Spleen (tissue), 11 donors: ENCODE results near the gene NPBWR2. TPM values are rescaled to one million over a fixed set of nuclear protein-coding genes. Genes with fewer than 3 reads are reported as not detected.

ENCODE experiments used
- DNase-seq: peaks from one replicate; pipeline ENCODE4 v3.0.0-alpha.2; 2020
- H3K27ac ChIP-seq, 8 donors: fragments of 200-600 bp; sonication (generic) in 7 of 8; 1 replicate in 4 of 8; 2 replicates in 4 of 8; pipeline versions ENCODE4 v1.5.0 to v1.8.0; 2016 to 2021; ENCODE audit warnings: inconsistent platforms in 4 of 8, mild to moderate bottlenecking in 4 of 8, moderate library complexity in 1 of 8
- H3K27me3 ChIP-seq, 7 donors: fragments of 200-600 bp; sonication (generic) in 6 of 7; replicated peaks in 1 of 7; 1 replicate in 4 of 7; 2 replicates in 3 of 7; pipeline versions ENCODE4 v1.5.0 to v1.8.0; 2016 to 2021; ENCODE audit warnings: inconsistent platforms in 3 of 7, mild to moderate bottlenecking in 1 of 7
- H3K36me3 ChIP-seq, 6 donors: fragments of 200-600 bp; sonication (generic) in 5 of 6; 1 replicate in 4 of 6; 2 replicates in 2 of 6; pipeline versions ENCODE4 v1.5.0 to v1.8.0; 2016 to 2021; ENCODE audit warnings: inconsistent platforms in 2 of 6
- H3K4me1 ChIP-seq, 6 donors: fragments of 200-600 bp; sonication (generic) in 5 of 6; 1 replicate in 3 of 6; 2 replicates in 3 of 6; pipeline versions ENCODE4 v1.5.0 to v1.8.0; 2016 to 2021; ENCODE audit warnings: inconsistent platforms in 3 of 6
- H3K4me3 ChIP-seq, 8 donors: fragments of 200-600 bp; sonication (generic) in 7 of 8; 1 replicate in 4 of 8; 2 replicates in 4 of 8; pipeline versions ENCODE4 v1.5.0 to v1.8.0; 2016 to 2021; ENCODE audit warnings: inconsistent platforms in 4 of 8, mild to moderate bottlenecking in 4 of 8, moderate library complexity in 2 of 8
- H3K9me3 ChIP-seq, 8 donors: fragments of 200-600 bp; sonication (generic) in 7 of 8; 1 replicate in 4 of 8; 2 replicates in 4 of 8; pipeline versions ENCODE4 v1.5.0 to v1.8.0; 2016 to 2021; ENCODE audit warnings: inconsistent platforms in 4 of 8
- CTCF ChIP-seq, 11 experiments: fragments of 200-600 bp in 7 of 11; fragments of 450-650 bp in 4 of 11; sonication (generic) in 4 of 11; IDR thresholded peaks in 8 of 11; conservative IDR thresholded peaks in 3 of 11; 1 replicate in 7 of 11; 2 replicates in 4 of 11; pipeline versions ENCODE4 v1.4.0 to v1.8.0; 2016 to 2021; ENCODE audit warnings: antibody characterized with exemption in 11 of 11, inconsistent platforms in 4 of 11, mild to moderate bottlenecking in 1 of 11
- POLR2A ChIP-seq, 3 donors: fragments of 450-650 bp; IDR thresholded peaks; one replicate each; pipeline ENCODE4 v1.5.1; 2017; ENCODE audit warnings: antibody characterized with exemption in 3 of 3, mild to moderate bottlenecking in 1 of 3
- POLR2AphosphoS5 ChIP-seq, 3 donors: sonication (generic); formaldehyde crosslinking; IDR thresholded peaks; one replicate each; pipeline ENCODE4 v1.5.1; 2017; ENCODE audit warnings: antibody characterized with exemption in 3 of 3
- WGBS, 5 donors: extraction: QIAGEN DNeasy Blood & Tissue Kit in 3 of 5; methylation state at CpG; one replicate each; pipeline versions ENCODE4 v1.1.5 to v1.1.7; 2013 to 2018; 5-methylcytosine and 5-hydroxymethylcytosine counted together
- intact Hi-C: fragments of 100-400 bp; cut with DNase I; formaldehyde crosslinking; loops from one replicate; pipeline ENCODE4 v1.15.0; 2023; ENCODE audit warnings: low total_unique reads
- polyA plus RNA-seq, 3 donors: library from polyadenylated mRNA; stranded (reverse); fragments of 200-250 nt; gene quantifications; one replicate each; pipeline ENCODE4 v1.2.1, GENCODE V29; 2013
- total RNA-seq, 7 donors: library from RNA; depleted of rRNA in 3 of 7; stranded (reverse); fragments of >200 nt in 3 of 7; fragmentation: NEBNext Ultra II Directional in 4 of 7; extraction: Animal tissue kit (Norgen Biotek cat#: 25700) in 4 of 7; gene quantifications; one replicate each; pipeline versions ENCODE4 v1.1.0 to v1.2.1, GENCODE V29; 2016 to 2021
- donor health status: healthy with polysubstance abuse.
- donor health status: DM: no; HTN: no; CAD: no; lungs with moderate emphysema.
- donor health status: DM: no; HTN: no; CAD: no.
- donor health status: Bipolar disorder and iron deficiency.
- donor health status: healthy.
- donor health status: DM: no; HTN: no; CAD: no.
- donor health status: DM: yes; HTN: yes; CAD: no.

The NPBWR2 gene
- total and polyA plus RNA-seq, 10 donors, result 0.26 TPM; not detected in 9

- no peaks in the 10 kb centered on the region for H3K9me3 ChIP-seq
- intact Hi-C loops, result no loop called here
- TF ChIP-seq POLR2A (IDR thresholded peaks at IDR 0.05), result no peak
- no peak for TF ChIP-seq CTCF (IDR thresholded peaks at IDR 0.05 in 8 of 11, conservative IDR thresholded peaks at IDR 0.05 in 3 of 11)
- no peak for TF ChIP-seq POLR2AphosphoS5 (IDR thresholded peaks at IDR 0.05)
- no peak overlapping the region for H3K27ac ChIP-seq
- peak; percentile 40 for DNase-seq
- WGBS, 5 donors, result 65 to 84% (median 77%) methylated on average over 24 of the region's 24 CpGs
- H3K4me1 ChIP-seq, result peaks cover 0 to 18% (median 7%) of the 10 kb centered on the region in 6 donors
- H3K27me3 ChIP-seq, result peaks cover 0 to 15% (median 0%) of the 10 kb centered on the region in 7 donors
- H3K4me3 ChIP-seq, result no peak overlapping the region
- H3K36me3 ChIP-seq, result no peaks in the 10 kb centered on the region
These were observed 44.5 kb upstream of the NPBWR2 start for GRCh38 chr20:64151633-64152530.

- H3K9me3 ChIP-seq, result peaks cover 0 to 3% (median 0%) of the 10 kb centered on the region in 8 donors
- no peak overlapping the region for H3K4me3 ChIP-seq
- no peak overlapping the region for H3K27ac ChIP-seq
- peaks cover 0 to 23% (median 0%) of the 10 kb centered on the region in 7 donors for H3K27me3 ChIP-seq
- intact Hi-C loops, result no loop called here
- peak; percentile 47 for DNase-seq
- H3K4me1 ChIP-seq, result peaks cover 0 to 9% (median 3%) of the 10 kb centered on the region in 6 donors
- no peaks in the 10 kb centered on the region for H3K36me3 ChIP-seq
- TF ChIP-seq POLR2A (IDR thresholded peaks at IDR 0.05), result no peak
- no peak for TF ChIP-seq CTCF (IDR thresholded peaks at IDR 0.05 in 8 of 11, conservative IDR thresholded peaks at IDR 0.05 in 3 of 11)
- WGBS, 5 donors, result 78 to 86% (median 80%) methylated on average over 13 of the region's 13 CpGs
These were observed 43.6 kb upstream of the NPBWR2 start for GRCh38 chr20:64150756-64151632.

DNA sequence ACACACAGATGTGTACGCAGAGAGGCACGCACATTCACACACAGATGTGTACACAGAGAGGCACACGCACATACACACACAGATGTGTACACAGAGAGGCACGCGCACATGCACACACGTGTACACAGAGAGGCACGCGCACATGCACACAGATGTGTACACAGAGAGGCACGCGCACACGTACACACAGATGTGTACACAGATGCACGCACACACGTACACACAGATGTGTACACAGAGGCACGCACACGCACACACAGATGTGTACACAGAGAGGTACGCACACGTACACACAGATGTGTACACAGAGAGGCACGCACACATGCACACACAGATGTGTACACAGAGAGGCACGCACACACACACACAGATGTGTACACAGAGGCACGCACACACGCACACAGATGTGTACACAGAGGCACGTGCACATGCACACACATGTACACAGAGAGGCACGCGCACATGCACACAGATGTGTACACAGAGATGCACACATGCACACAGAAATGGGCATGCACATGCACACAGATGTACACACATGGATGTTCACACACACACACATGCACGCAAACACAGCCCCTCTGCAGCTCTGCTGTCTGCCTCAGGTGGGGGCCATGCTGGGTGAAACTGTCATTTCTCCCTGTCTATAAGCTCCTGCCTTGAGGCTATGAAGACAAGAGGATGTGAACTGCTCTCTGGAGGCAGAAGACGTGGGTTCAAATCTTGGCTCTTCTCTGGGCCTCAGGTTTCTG lies 42.6 kb upstream of the NPBWR2 start:
- Histone ChIP-seq H3K9me3 (peaks cover 0 to 13% (median 8%) of the 10 kb centered on the region in 8 donors), H3K4me3 (no peak overlapping the region), H3K36me3 (no peaks in the 10 kb centered on the region), H3K27me3 (peaks cover 0 to 31% (median 0%) of the 10 kb centered on the region in 7 donors), H3K27ac (no peak overlapping the region), H3K4me1 (no peaks in the 10 kb centered on the region)
- peak; percentile 25 for DNase-seq
- intact Hi-C loops, result no loop called here
- TF ChIP-seq POLR2AphosphoS5 (IDR thresholded peaks at IDR 0.05), result no peak
- TF ChIP-seq POLR2A (IDR thresholded peaks at IDR 0.05), result no peak
- TF ChIP-seq CTCF (IDR thresholded peaks at IDR 0.05 in 8 of 11, conservative IDR thresholded peaks at IDR 0.05 in 3 of 11), result no peak
- WGBS, 5 donors, result 88 to 94% (median 91%) methylated on average over 25 to 26 of the region's 26 CpGs
